Fibroblast of the aortic adventitia (primary cell): ENCODE results near the gene SERPINF2. TPM values are rescaled to one million over a fixed set of nuclear protein-coding genes. Genes with fewer than 3 reads are reported as not detected.

Experiments
- DNase-seq: peaks from one replicate; pipeline ENCODE4 v3.0.0-alpha.2; 2010; ENCODE audit warnings: low read depth
- H3K4me3 ChIP-seq: 2 replicates; pipeline ENCODE4 v1.5.1; 2011; ENCODE audit warnings: low read depth, mild to moderate bottlenecking, control low read depth, low read length, moderate library complexity
- CTCF ChIP-seq: IDR thresholded peaks from 2 replicates; pipeline ENCODE4 v1.5.1; 2011; ENCODE audit warnings: mild to moderate bottlenecking, low read length, control low read depth, inconsistent platforms; ENCODE audit not compliant: insufficient read depth
- total RNA-seq: library from RNA; depleted of rRNA; stranded (reverse); fragments of >200 nt; gene quantifications from 2 replicates; pipeline ENCODE4 v1.2.3, GENCODE V29; 2012; ENCODE audit warnings: low replicate concordance

SERPINF2 gene
- total RNA-seq, 1 donor: 0.18 TPM

- DNase-seq: peak; percentile 29
- no peak for TF ChIP-seq CTCF
- no peak overlapping the region for H3K4me3 ChIP-seq
These were observed 31.1 kb downstream of the SERPINF2 start for GRCh38 chr17:1773696-1774181.

- TF ChIP-seq CTCF: no peak
- no peak overlapping the region for H3K4me3 ChIP-seq
- no peak for DNase-seq
These were observed 31.9 kb downstream of the SERPINF2 start for GRCh38 chr17:1774390-1775176.

- H3K4me3 ChIP-seq: no peak overlapping the region
- no peak for DNase-seq
- no peak for TF ChIP-seq CTCF
These were observed 33.7 kb downstream of the SERPINF2 start for GRCh38 chr17:1776328-1776727.

- DNase-seq: no peak
- no peak for TF ChIP-seq CTCF
- H3K4me3 ChIP-seq: no peak overlapping the region
These were observed 34.2 kb downstream of the SERPINF2 start for GRCh38 chr17:1776857-1777256.

GRCh38 chr17:1779571-1780131, 37.0 kb downstream of the SERPINF2 start:
- H3K4me3 ChIP-seq: no peak overlapping the region
- TF ChIP-seq CTCF: no peak
- DNase-seq: peak; percentile 98

- DNase-seq: no peak
- no peak overlapping the region for H3K4me3 ChIP-seq
- TF ChIP-seq CTCF: no peak
These were observed 39.5 kb downstream of the SERPINF2 start for GRCh38 chr17:1782171-1782567.
